ENCODE measurements around the gene SETD3. TPM values are rescaled to one million over a fixed set of nuclear protein-coding genes. Genes with fewer than 3 reads are reported as not detected.

The SETD3 gene
- total RNA-seq, 1 donor from 2014 or later: 49.1 TPM

- Mint-ChIP-seq H3K4me1 (ENCODE audit: unreplicated experiment) (no peaks in the 10 kb centered on the region), H3K27me3 (ENCODE audit: unreplicated experiment) (no peaks in the 10 kb centered on the region), H3K9me3 (ENCODE audit: unreplicated experiment) (no peaks in the 10 kb centered on the region), H3K36me3 (ENCODE audit: unreplicated experiment) (no peaks in the 10 kb centered on the region), H3K27ac (ENCODE audit: unreplicated experiment) (no peak overlapping the region), H3K4me3 (ENCODE audit: unreplicated experiment) (no peak overlapping the region)
- TF ChIP-seq CTCF (IDR thresholded peaks at IDR 0.05): no peak
- no peak for DNase-seq (ENCODE audit: extremely low spot score, unreplicated experiment)
Observed at GRCh38 chr14:99352688-99353280, 127.9 kb downstream of the SETD3 start.

- TF ChIP-seq CTCF (IDR thresholded peaks at IDR 0.05): no peak
- Mint-ChIP-seq H3K4me3 (ENCODE audit: unreplicated experiment) (no peak overlapping the region), H3K27me3 (ENCODE audit: unreplicated experiment) (peaks cover 4% of the 10 kb centered on the region), H3K9me3 (ENCODE audit: unreplicated experiment) (no peaks in the 10 kb centered on the region), H3K4me1 (ENCODE audit: unreplicated experiment) (no peaks in the 10 kb centered on the region), H3K27ac (ENCODE audit: unreplicated experiment) (no peak overlapping the region), H3K36me3 (ENCODE audit: unreplicated experiment) (no peaks in the 10 kb centered on the region)
- DNase-seq (ENCODE audit: extremely low spot score, unreplicated experiment): no peak
Observed at GRCh38 chr14:99351166-99352007, 129.3 kb downstream of the SETD3 start.

- peaks cover 10% of the 10 kb centered on the region for H3K27me3 Mint-ChIP-seq (ENCODE audit: unreplicated experiment)
- no peaks in the 10 kb centered on the region for H3K4me1 Mint-ChIP-seq (ENCODE audit: unreplicated experiment)
- H3K36me3 Mint-ChIP-seq (ENCODE audit: unreplicated experiment): no peaks in the 10 kb centered on the region
- no peak for TF ChIP-seq CTCF (IDR thresholded peaks at IDR 0.05)
- DNase-seq (ENCODE audit: extremely low spot score, unreplicated experiment): no peak
- no peak overlapping the region for H3K4me3 Mint-ChIP-seq (ENCODE audit: unreplicated experiment)
- no peak overlapping the region for H3K27ac Mint-ChIP-seq (ENCODE audit: unreplicated experiment)
- H3K9me3 Mint-ChIP-seq (ENCODE audit: unreplicated experiment): no peaks in the 10 kb centered on the region
Observed at GRCh38 chr14:99350751-99351150, 129.9 kb downstream of the SETD3 start.

GRCh38 chr14:99349721-99350495 lies 130.8 kb downstream of the SETD3 start:
- no peak overlapping the region for H3K4me3 Mint-ChIP-seq (ENCODE audit: unreplicated experiment)
- H3K27me3 Mint-ChIP-seq (ENCODE audit: unreplicated experiment): peaks cover 14% of the 10 kb centered on the region
- no peaks in the 10 kb centered on the region for H3K9me3 Mint-ChIP-seq (ENCODE audit: unreplicated experiment)
- DNase-seq (ENCODE audit: extremely low spot score, unreplicated experiment): no peak
- no peaks in the 10 kb centered on the region for H3K4me1 Mint-ChIP-seq (ENCODE audit: unreplicated experiment)
- no peak overlapping the region for H3K27ac Mint-ChIP-seq (ENCODE audit: unreplicated experiment)
- no peak for TF ChIP-seq CTCF (IDR thresholded peaks at IDR 0.05)
- H3K36me3 Mint-ChIP-seq (ENCODE audit: unreplicated experiment): no peaks in the 10 kb centered on the region
